GM18499 (cell line): ENCODE results near the gene ADCY1.
"Not testable (repeated sequence)": the region's sequence is repeated elsewhere in the genome, so short reads cannot be mapped to it uniquely, and the experiment has no call there.

Source experiments
- ATAC-seq: cut with Tn5 transposase; IDR thresholded peaks from one replicate; pipeline ENCODE4 v1.9.1; 2021; ENCODE audit warnings: moderate number of reproducible peaks; ENCODE audit not compliant: insufficient read depth, unreplicated experiment

Gene ADCY1

DNA sequence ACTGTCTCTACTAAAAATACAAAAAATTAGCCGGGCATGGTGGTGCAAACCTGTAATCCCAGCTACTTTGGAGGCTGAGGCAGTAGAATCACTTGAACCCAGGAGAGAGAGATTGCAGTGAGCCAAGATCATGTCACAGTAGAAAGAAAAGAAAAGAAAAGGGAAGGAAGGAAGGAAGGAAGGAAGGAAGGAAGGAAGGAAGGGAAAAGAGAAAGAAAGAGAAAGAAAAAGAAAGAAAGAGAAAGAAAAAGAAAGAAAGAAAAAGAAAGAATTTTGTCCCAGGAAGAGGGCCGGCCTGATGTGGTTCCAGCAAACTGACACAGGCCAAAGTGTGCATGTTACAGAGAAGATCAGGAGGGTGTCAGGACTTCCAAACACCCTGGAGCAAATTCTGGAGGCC is 151.1 kb downstream of the ADCY1 start:
- not testable (repeated sequence) for ATAC-seq

DNA sequence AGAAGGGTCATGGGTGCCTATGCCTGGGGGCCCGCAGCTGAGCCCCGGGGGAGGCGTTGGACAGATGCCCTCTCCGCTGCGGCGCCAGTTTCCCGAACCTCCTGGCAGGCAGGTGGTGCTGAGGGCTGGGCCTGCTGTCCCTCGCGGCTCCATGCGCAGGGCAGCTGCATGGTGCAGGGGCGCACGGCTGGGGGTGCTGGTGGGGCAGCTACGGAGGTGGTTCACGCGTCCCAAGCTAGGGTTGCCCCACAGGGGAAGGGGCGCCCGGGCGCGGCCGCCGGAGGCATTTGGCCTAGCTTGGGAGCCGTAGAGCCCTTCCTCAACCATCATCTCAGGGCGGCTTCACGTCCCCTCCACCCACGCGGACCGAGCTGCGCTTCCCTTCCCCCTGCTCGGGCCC is 152.7 kb downstream of the ADCY1 start:
- ATAC-seq: no peak

DNA sequence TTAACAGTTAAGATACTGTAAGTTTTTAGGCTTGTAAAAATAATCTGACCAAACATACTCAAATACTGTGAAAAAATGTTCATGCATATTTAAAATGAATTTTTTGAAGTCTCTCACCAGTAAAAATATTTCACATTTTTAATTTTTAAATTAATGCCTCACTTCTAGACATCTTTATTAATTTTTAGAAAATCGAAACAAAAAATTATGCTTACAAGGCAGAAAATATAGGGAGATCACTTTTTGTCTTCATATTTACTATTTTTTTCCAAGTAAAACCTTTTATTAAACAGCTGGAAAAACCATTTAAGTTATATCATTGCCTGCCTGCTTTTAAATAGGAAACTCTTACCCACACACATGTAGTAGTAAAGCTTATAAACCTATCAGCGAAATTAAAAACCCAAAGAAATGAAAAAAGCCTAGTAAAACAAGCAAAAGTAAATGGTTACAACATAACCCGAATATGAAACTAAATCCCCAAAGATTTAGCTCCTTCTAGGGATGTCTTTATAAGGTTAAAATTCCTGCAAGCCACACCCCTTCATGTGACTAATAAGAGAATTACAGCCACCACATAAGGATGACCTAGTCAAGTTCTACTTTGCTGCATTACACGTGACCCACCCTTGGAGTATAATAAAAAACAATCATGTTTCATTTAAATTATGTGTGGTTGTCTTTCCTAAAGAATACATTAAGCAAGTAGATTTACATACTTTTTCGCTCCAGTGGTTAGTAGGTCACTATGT is 157.7 kb downstream of the ADCY1 start:
- ATAC-seq: not testable (repeated sequence)

DNA sequence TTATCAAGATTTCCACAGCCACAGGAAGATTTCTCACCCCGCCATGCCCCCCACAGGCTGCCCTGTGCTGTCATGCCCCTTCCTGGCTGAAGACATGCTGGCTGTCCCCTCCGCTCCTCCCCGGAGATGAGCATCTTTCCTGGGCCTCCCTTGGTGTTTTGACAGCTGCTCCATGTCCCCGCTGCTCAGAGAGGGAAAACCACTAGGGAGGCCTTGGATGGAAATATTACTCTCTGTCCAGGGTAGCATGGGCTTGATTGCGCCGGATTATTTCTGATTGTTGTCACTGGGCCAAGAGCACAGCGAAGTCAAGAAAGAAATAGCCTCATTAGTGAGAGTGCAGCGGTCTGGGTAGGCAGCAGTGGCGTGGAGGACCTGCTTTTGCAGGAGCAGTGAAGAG is 164.8 kb downstream of the ADCY1 start:
- not testable (repeated sequence) for ATAC-seq

DNA sequence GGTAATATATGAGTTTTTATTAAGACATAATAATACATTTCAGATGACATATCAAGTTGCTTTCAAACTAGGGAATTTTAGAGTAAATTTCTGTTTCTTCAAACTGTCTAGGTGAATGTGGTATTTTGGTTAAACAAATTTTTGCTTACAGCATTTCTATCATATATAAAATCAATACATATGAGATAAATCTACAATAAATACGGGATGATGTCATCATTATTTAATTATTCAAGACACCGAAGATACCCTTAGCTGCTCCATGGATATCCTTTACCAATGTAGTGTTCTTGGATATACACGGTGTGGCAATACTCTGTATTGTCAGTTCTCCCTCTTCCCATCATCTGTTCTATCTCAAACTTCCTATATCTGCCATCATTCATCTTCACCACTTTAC is 166.4 kb downstream of the ADCY1 start:
- not testable (repeated sequence) for ATAC-seq

DNA sequence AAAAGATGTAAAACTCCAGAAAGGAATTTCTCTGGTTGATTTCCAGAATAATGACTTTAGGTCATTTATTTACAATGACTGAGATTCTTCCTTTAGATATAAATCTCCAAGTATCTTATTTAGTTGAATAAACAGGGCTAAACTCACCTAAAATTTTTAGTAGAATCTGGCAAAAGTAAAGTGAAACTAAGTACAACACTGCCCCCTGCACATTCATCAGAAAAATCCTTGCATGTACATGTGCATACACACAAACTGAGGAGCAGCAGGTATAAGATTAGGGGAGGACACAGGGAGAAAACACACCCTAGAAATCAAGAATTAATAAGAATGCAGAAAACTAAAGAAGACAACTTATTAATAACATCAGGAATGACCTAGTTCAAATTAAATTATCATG is 174.8 kb downstream of the ADCY1 start:
- not testable (repeated sequence) for ATAC-seq

DNA sequence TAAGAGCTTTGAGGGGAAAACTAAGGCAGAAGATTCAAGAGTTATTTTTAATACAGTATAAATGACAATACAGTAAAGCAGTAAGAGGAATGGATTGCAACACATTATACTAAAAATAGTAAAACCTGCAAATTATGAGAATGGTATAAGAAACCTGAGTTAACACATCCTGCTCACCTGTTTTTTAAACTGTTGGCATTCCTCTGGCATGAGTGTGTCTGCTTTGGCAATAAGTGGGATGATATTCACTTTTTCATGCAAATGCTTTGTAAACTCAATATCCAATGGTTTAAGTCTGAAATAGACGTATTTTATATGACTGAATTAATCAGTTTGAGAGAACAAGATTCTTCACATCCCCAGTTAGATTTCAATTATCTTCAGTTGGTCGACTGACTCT is 177.2 kb downstream of the ADCY1 start:
- not testable (repeated sequence) for ATAC-seq

DNA sequence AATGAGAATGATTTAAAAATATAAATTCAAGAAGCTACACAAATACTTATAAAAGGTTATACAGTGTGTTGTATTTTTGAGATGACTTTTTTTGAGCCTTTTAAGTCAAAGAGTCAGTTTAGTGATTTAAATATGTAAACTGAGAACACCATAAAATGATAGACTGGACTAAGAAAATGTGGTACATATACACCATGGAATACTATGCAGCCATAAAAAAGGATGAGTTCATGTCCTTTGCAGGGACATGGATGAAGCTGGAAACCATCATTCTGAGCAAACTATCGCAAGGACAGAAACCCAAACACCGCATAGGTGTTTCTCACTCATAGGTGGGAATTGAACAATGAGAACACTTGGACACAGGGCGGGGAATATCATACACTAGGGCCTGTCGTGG is 182.2 kb downstream of the ADCY1 start:
- ATAC-seq: not testable (repeated sequence)

DNA sequence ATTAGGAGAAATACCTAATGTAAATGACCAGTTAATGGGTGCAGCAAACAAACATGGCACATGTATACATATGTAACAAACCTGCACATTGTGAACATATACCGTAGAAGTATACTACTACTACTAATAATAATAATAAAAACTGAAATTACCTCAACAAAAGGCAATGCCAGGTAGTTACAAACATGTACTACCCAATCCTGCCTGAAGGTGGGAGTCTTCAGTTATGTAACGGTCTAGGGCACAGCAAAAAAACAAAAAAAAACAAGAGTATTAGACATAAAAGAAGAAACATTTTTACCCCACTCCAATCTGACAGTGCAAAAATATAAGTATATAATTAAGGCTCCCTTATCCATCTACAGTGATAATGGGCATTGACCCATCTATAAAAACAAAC is 182.6 kb downstream of the ADCY1 start:
- not testable (repeated sequence) for ATAC-seq

DNA sequence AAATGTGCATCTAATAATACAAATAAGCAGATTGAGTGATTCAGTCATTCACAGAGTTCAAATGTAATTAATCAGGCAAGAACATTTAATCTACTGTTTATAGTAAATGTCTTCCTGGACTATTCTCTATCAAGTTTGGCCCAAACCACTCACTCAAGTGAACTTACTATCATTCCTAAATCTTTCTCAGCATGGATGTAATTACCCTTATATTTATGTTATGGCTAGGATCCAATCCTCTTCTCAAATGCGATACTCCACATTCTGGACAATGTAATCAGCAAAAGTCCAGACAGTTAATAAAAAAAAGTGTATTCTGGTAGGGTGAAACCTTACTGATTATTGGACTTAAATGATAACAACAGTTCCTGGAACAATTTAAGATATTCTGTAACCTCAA is 185.3 kb downstream of the ADCY1 start:
- ATAC-seq: not testable (repeated sequence)

DNA sequence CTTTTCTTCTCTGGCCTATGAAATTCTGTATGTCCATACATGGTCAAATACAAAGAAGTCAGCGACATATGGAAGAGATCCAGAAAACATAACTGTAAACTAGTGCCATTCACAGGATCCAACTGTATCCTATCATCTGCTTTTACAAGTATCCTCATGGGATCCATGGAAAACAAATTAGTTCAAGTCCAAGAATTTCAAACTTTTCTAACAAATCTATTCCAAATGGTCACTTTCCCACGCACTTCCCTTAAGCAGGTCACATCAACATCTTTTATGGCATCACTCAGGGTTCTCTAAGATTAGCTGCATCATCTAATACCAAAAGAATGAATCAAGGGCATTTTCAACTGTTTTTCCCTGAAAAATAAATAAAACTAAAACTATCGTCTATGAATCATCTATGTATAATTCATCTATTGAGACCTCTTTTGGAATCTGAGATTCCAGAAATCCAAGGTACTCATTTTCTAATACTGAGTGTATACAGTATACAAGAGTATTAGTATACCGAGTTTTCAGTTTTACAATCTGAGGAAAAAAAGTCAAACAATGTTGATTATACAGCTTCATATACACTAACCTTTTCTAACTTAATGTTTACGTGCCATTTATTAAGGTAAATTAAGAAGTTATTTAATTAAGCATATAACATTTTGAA is 187.5 kb downstream of the ADCY1 start:
- ATAC-seq: not testable (repeated sequence)

DNA sequence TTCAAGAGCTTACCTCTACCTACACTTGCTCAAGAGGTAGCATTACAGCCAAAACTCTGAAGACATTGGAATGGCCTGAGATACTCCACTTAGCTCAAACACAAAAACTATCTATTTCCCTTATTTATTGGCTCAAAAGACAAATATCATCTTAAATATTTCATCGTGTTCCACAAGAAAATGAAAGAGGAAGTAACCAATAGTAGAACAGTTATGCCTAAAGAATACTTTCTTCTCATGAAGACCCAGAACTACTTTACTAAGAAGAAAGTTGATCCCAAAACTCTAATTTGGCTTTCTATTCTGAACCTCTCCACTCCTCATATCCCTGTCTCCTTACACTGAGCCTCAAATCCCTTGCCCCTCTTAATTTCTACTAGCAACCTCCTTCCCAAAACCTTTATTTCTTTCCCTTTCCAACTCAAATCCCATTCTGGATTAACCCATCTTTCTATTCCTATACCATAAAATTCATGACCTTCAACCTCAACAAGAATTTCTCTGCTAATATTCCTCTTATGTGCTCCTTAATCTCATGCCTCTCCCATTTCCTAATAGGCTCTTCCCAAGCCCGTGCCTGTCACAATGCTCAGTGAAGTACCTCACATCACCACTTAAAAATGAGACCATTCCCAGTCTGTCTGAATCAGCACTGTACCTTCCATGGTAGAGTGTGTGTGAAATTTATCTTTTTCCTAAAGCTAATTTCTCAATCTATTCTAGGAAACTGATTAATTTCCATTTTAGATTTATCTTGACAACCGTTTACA is 188.2 kb downstream of the ADCY1 start:
- not testable (repeated sequence) for ATAC-seq

DNA sequence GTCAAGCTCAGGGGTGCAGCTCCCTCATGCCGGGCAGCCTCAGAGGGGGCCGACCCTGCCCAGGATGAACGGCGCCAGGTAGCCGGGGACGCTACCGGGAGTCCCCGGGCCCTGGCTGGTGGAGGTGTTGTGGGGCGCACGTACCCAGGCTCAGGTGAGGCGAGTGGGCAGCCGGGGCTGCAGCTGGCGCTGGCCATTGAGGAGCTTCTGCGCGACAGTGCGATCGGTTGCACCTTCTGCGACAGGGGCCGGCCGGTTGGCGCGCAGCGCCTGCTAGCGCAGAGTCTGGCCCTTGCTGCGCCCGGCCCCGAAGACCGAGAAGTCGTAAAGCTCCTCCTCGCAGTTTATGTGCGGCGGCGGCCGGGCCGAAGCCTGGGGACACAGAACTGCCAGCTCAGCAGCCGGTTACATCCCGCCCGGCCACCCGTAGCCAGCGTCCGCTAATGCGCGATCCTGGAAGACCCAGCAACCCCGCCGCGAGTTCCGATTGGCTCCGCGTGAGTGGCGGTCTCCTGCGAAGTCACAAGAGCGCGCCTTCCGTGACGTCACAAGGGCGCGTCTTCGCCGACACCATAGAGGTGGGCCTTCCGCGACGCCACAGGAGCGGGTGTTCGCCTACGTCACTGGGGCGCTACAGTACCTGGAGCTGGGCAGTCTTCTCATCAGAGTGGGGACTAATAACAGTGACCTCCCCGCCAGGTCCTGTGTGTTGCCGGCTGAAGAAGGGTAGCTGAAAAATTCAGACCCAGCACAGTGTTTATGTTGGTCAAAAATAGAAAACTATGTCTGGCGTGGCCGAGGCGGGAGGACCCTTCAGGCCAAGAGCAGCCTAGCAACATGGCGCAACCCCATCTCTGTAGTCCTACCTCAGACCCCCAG is 194.6 kb downstream of the ADCY1 start:
- peak; percentile 96 for ATAC-seq

DNA sequence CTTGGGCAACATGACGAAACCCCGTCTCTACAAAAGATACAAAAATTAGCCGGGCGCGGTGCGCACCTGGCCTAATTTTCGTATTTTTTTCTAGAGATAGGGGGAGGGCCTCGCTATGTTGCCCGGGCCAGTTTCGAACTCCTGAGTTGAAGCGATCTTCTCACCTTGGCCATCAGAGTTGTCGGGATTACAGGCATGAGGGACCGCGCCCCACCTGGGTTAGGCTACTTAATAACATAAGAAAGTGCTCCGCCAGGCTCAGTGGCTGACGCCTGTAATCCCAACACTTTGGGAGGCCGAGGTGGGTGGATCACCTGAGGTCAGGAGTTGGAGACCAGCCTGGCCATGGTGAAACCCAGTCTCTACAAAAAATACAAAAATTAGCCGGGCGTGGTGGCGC is 195.5 kb downstream of the ADCY1 start:
- not testable (repeated sequence) for ATAC-seq
